ENCODE results near the gene GDPD3. TPM values are rescaled to one million over a fixed set of nuclear protein-coding genes. Genes with fewer than 3 reads are reported as not detected.

GDPD3 gene
- total and polyA plus RNA-seq, 2 of the 13 experiments (the other 11 are each of a cell fraction or from before 2014, with no cell fraction given), result 18.7 to 20.6 TPM

DNA sequence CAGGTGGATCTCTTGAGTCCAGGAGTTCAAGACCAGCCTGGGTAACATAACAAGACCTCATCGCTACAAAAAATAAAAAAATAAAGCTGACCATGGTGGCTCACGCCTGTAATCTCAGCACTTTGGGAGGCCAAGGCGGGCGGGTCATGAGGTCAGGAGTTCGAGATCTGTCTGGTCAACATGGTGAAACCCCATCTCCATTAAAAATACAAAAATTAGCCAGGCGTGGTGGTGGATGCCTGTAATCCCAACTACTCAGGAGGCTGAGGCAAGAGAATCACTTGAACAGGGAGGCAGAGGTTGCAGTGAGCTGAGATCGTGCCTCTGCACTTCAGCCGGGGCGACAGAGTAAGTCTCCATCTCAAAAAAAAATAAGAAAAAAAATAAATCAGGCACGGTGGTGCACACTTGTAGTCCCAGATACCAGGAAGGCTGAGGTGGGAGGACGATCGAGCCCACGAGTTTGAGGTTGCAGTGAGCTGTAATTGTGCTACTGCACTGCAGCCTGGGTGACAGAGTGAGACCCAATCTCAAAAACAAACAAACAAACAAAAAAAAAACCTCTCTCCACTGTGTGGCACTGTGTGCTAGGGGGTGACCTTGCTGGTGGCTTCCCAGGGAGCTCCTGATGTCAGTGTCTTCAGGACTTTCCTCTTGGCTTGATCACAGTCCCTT is 29.5 kb upstream of the GDPD3 start (continued):
- TF ChIP-seq THYN1 (CRISPR knock-in tag; IDR thresholded peaks at IDR 0.05; ENCODE audit: borderline replicate concordance, low read depth) (no peak), ZNF350 (CRISPR knock-in tag; IDR thresholded peaks at IDR 0.05; ENCODE audit: borderline replicate concordance, low read depth) (peak; percentile 63), ZNF276 (CRISPR knock-in tag; IDR thresholded peaks at IDR 0.05; ENCODE audit: low read depth) (no peak), ZNF317 (CRISPR knock-in tag; IDR thresholded peaks at IDR 0.05) (0 out of 2 replicates have a peak, but pooled peaks have one; percentile 27), RFX3 (CRISPR knock-in tag; IDR thresholded peaks at IDR 0.05) (no peak), ZBTB3 (CRISPR knock-in tag; IDR thresholded peaks at IDR 0.05; ENCODE audit: borderline replicate concordance, low read depth) (peak; percentile 60; the same call in 1 of the 2 replicates), TBX2 (CRISPR knock-in tag; IDR thresholded peaks at IDR 0.05; ENCODE audit: borderline replicate concordance) (peak; percentile 29; the same call in 1 of the 2 replicates), BCL6 (CRISPR knock-in tag; IDR thresholded peaks at IDR 0.05) (no peak), KAT8 (CRISPR knock-in tag; IDR thresholded peaks at IDR 0.05) (peak; percentile 45; the same call in 1 of the 2 replicates), FOXA3 (CRISPR knock-in tag; IDR thresholded peaks at IDR 0.05) (peak; percentile 36)

- no peaks in the 10 kb centered on the region for H3K27me3 ChIP-seq (ENCODE audit: control insufficient read depth in 1 of 2, insufficient read depth in 2 of 2, low read length in 2 of 2)
- H3K4me2 ChIP-seq (ENCODE audit: low read depth, low read length), result no peak overlapping the region
- no TSS peak for BruUV-seq (replicated peaks)
- peak overlapping the region; percentile 35 for H3K27ac ChIP-seq (ENCODE audit: extremely low read length, insufficient read depth, low read length)
- intact Hi-C loops (cut with micrococcal nuclease; ENCODE audit: unreplicated experiment), result no loop called here
- no peak overlapping the region for H2AFZ ChIP-seq (ENCODE audit: low read length)
- H3K9me3 ChIP-seq (ENCODE audit: low read length), result no peaks in the 10 kb centered on the region
- ATAC-seq (no peak), FAIRE-seq (no peak), DNase-seq (ENCODE audit: low spot score) (peak; percentile 30)
- H3K9ac ChIP-seq (ENCODE audit: insufficient read depth, low read depth, low read length), result no peak overlapping the region
- 89% methylated on average over 2 of the region's 2 CpGs for whole genome bisulfite sequencing (ENCODE audit: low lambda C conversion rate)
- peaks cover 77% of the 10 kb centered on the region for H3K4me1 ChIP-seq (ENCODE audit: insufficient read depth, low read length)
- H3K79me2 ChIP-seq (ENCODE audit: insufficient read depth, low read length), result no peaks in the 10 kb centered on the region
- no peaks in the 10 kb centered on the region for H3K36me3 ChIP-seq (replicated peaks in 1 of 2; ENCODE audit: control insufficient read depth in 1 of 2, insufficient read depth in 2 of 2, low read length in 2 of 2)
- ChIA-PET POLR2A (no interaction called here), CTCF (ENCODE audit: low intra/inter-chr PET ratio, low total read pairs) (no interaction called here)
- H4K20me1 ChIP-seq (ENCODE audit: insufficient read depth, low read length), result no peaks in the 10 kb centered on the region
- in situ Hi-C loops (cut with HindIII; ENCODE audit: extremely low pct_ligation_motif_present, low pct_unique_long_range_greater_than_20kb), result no loop called here
- H3K4me3 ChIP-seq (replicated peaks in 1 of 3; ENCODE audit: insufficient read depth in 1 of 3, low read depth in 2 of 3, low read length in 3 of 3), result no peak overlapping the region
- 0 out of 2 replicates have a peak, but pooled peaks have one; percentile 9 for TF ChIP-seq KAT7 (CRISPR knock-in tag; IDR thresholded peaks at IDR 0.05; ENCODE audit: borderline replicate concordance)
- TF ChIP-seq REXO4 (CRISPR knock-in tag; IDR thresholded peaks at IDR 0.05; ENCODE audit: borderline replicate concordance), result no peak
- TF ChIP-seq HMG20B (CRISPR knock-in tag; conservative IDR thresholded peaks at IDR 0.05), result no peak
- TF ChIP-seq CEBPG (CRISPR knock-in tag; IDR thresholded peaks at IDR 0.05), result 0 out of 2 replicates have a peak, but pooled peaks have one; percentile 11
- TF ChIP-seq KDM5A (IDR thresholded peaks at IDR 0.05; ENCODE audit: borderline replicate concordance, low read length), result no peak
- no peak for TF ChIP-seq ZNF761 (CRISPR knock-in tag; conservative IDR thresholded peaks at IDR 0.05)
- TF ChIP-seq, protein P1, sequence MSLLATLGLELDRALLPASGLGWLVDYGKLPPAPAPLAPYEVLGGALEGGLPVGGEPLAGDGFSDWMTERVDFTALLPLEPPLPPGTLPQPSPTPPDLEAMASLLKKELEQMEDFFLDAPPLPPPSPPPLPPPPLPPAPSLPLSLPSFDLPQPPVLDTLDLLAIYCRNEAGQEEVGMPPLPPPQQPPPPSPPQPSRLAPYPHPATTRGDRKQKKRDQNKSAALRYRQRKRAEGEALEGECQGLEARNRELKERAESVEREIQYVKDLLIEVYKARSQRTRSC (CRISPR knock-in tag; IDR thresholded peaks at IDR 0.05; ENCODE audit: low read depth), result no peak
- TF ChIP-seq WIZ (CRISPR knock-in tag; IDR thresholded peaks at IDR 0.05), result no peak
- TF ChIP-seq HNF4A (CRISPR knock-in tag; IDR thresholded peaks at IDR 0.05), result peak; percentile 27; the same call in 1 of the 2 replicates
- TF ChIP-seq ERF (CRISPR knock-in tag; IDR thresholded peaks at IDR 0.05), result 0 out of 2 replicates have a peak, but pooled peaks have one; percentile 41
- TF ChIP-seq ZNF30 (CRISPR knock-in tag; IDR thresholded peaks at IDR 0.05), result no peak
These were observed 28.4 kb upstream of the GDPD3 start for GRCh38 chr16:30141750-30142149.

Measured in HepG2 (cell line).